GM13977 (cell line): Measurements from ENCODE around the gene WDR70.

Experiments used
- DNase-seq: peaks from one replicate; pipeline ENCODE4 v3.0.0; 2012; ENCODE audit warnings: low spot score
- CTCF ChIP-seq: IDR thresholded peaks from 2 replicates; pipeline ENCODE4 v1.5.1; 2012; ENCODE audit warnings: mild to moderate bottlenecking, control low read depth; ENCODE audit not compliant: insufficient read depth; ENCODE audit errors: extremely low read depth, missing control alignments
- in situ Hi-C: fragments of 300-500 bp; cut with MboI; formaldehyde crosslinking; loops from one replicate; pipeline ENCODE4 v1.12.0; 2022; ENCODE audit warnings: low sequenced_read_pairs, low pct_unique_long_range_greater_than_20kb, mixed read lengths, inconsistent platforms; ENCODE audit not compliant: unreplicated experiment

The WDR70 gene

DNA sequence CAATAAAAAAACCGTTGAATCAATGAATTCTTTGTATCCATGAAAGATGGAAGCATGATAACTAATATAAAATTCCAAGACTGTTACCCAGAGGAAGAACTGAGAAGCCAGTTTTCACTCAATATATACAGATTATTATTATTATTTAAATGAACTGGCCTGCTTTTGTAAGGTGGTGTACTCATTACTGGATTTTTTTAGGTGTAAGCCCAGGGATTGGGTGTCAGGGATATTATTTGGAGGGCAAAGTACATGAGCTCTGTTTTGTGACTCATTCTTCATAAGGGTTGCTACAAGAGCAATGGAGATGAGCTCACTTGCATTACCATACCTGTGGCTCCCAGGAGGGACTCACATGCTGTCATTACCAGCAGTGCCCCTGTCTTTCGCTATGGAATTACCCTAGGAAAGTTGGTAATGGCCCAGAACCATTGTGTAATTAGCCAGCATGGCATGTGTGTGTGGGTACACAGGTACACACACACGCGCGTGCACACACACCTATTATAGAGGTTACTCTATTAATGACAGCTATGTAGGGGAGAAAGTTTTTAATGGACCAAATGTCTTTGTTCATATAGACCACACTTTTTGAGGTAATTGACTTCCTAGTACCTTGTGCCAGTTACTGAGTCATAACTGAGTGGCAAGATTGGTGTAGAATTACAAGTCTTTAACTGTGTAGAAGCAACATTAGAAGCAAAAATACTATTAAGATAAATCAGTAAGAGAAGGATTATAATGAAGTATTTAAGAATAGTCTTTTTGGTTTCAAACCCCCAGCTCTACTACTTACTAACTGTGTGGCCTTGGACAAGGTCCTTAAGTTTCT, 317.3 kb downstream of the WDR70 start:
- no peak for TF ChIP-seq CTCF
- in situ Hi-C loops: no loop called here
- DNase-seq: no peak

GRCh38 chr5:37701868-37702267, 322.8 kb downstream of the WDR70 start:
- DNase-seq: no peak
- no peak for TF ChIP-seq CTCF
- in situ Hi-C loops: no loop called here

GRCh38 chr5:37703841-37704241, 324.7 kb downstream of the WDR70 start:
- in situ Hi-C loops: no loop called here
- DNase-seq: no peak
- no peak for TF ChIP-seq CTCF

GRCh38 chr5:37704406-37704805, 325.3 kb downstream of the WDR70 start:
- DNase-seq: no peak
- in situ Hi-C loops: no loop called here
- TF ChIP-seq CTCF: no peak

- TF ChIP-seq CTCF: no peak
- DNase-seq: no peak
- in situ Hi-C loops: no loop called here
Observed at GRCh38 chr5:37709020-37709419, 329.9 kb downstream of the WDR70 start.

GRCh38 chr5:37710965-37711364, 331.8 kb downstream of the WDR70 start:
- no peak for TF ChIP-seq CTCF
- in situ Hi-C loops: no loop called here
- DNase-seq: no peak
